ENCODE data around the gene POP7.
"Not testable (repeated sequence)": the region's sequence is repeated elsewhere in the genome, so short reads cannot be mapped to it uniquely, and the experiment has no call there.

Gene POP7

DNA sequence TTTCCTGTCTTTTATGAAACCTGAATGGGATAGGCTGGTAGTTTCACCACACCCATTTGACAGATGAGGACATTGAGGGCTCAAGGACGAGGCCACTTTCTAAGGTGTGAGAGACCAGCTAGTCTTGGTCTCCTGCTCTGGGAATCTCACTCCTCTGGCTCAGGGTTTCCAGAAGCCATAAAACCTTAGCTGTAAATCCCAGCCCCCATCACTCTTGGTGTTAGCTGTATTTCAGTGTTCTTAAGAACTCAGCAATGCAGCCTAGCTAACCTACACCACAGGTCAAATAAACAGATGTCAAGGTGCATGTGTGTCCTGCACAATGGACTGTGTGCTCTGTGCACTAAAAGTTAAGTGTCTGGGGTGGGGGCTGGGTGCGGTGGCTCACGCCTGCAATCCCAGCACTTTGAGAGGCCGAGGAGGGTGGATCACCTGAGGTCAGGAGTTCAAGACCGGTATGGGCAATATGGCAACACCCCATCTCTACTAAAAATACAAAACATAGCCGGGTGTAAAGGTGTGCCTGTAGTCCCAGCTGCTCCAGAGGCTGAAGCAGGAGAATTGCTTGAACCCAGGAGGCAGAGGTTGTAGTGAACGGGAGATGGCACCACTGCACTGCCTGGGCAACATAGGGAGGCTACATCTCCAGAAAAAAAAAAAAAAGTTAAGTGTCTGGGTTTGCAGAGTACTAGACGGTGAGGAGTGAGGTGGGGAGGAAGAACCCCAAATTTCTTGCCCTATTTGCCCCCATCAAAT is 13.8 kb downstream of the POP7 start:
- no peak for TF ChIP-seq ZFX (IDR thresholded peaks at IDR 0.05; ENCODE audit: borderline replicate concordance)
- TF ChIP-seq, protein P1, sequence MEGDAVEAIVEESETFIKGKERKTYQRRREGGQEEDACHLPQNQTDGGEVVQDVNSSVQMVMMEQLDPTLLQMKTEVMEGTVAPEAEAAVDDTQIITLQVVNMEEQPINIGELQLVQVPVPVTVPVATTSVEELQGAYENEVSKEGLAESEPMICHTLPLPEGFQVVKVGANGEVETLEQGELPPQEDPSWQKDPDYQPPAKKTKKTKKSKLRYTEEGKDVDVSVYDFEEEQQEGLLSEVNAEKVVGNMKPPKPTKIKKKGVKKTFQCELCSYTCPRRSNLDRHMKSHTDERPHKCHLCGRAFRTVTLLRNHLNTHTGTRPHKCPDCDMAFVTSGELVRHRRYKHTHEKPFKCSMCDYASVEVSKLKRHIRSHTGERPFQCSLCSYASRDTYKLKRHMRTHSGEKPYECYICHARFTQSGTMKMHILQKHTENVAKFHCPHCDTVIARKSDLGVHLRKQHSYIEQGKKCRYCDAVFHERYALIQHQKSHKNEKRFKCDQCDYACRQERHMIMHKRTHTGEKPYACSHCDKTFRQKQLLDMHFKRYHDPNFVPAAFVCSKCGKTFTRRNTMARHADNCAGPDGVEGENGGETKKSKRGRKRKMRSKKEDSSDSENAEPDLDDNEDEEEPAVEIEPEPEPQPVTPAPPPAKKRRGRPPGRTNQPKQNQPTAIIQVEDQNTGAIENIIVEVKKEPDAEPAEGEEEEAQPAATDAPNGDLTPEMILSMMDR (IDR thresholded peaks at IDR 0.05), result peak; percentile 40
- H3K27ac ChIP-seq, result no peak overlapping the region

DNA sequence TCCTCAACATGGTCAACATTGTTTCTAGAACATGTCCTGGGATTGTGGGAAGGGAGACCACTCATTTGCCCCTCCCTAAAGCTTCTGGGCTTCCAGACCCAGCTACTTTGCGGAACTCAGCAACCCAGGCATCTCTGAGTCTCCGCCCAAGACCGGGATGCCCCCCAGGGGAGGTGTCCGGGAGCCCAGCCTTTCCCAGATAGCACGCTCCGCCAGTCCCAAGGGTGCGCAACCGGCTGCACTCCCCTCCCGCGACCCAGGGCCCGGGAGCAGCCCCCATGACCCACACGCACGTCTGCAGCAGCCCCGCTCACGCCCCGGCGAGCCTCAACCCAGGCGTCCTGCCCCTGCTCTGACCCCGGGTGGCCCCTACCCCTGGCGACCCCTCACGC is 14.4 kb downstream of the POP7 start, which contains the start of gene EPO:
TSS of gene EPO (plus strand) at position 190 of the 392 bp plus-strand sequence. CDS start 513 bp downstream, outside the sequence.
- no peak within 1 kb of the TSS for H3K27ac ChIP-seq
- TF ChIP-seq, protein P1 (IDR thresholded peaks at IDR 0.05), result no peak
- TF ChIP-seq ZFX (IDR thresholded peaks at IDR 0.05; ENCODE audit: borderline replicate concordance), result no peak

DNA sequence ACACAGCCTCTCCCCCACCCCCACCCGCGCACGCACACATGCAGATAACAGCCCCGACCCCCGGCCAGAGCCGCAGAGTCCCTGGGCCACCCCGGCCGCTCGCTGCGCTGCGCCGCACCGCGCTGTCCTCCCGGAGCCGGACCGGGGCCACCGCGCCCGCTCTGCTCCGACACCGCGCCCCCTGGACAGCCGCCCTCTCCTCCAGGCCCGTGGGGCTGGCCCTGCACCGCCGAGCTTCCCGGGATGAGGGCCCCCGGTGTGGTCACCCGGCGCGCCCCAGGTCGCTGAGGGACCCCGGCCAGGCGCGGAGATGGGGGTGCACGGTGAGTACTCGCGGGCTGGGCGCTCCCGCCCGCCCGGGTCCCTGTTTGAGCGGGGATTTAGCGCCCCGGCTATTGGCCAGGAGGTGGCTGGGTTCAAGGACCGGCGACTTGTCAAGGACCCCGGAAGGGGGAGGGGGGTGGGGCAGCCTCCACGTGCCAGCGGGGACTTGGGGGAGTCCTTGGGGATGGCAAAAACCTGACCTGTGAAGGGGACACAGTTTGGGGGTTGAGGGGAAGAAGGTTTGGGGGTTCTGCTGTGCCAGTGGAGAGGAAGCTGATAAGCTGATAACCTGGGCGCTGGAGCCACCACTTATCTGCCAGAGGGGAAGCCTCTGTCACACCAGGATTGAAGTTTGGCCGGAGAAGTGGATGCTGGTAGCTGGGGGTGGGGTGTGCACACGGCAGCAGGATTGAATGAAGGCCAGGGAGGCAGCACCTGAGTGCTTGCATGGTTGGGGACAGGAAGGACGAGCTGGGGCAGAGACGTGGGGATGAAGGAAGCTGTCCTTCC is 15.0 kb downstream of the POP7 start:
- H3K27ac ChIP-seq, result no peak overlapping the region
- TF ChIP-seq, protein P1 (IDR thresholded peaks at IDR 0.05), result no peak
- TF ChIP-seq ZFX (IDR thresholded peaks at IDR 0.05; ENCODE audit: borderline replicate concordance), result no peak

DNA sequence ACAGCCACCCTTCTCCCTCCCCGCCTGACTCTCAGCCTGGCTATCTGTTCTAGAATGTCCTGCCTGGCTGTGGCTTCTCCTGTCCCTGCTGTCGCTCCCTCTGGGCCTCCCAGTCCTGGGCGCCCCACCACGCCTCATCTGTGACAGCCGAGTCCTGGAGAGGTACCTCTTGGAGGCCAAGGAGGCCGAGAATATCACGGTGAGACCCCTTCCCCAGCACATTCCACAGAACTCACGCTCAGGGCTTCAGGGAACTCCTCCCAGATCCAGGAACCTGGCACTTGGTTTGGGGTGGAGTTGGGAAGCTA is 15.5 kb downstream of the POP7 start:
- no peak overlapping the region for H3K27ac ChIP-seq
- no peak for TF ChIP-seq ZFX (IDR thresholded peaks at IDR 0.05; ENCODE audit: borderline replicate concordance)
- TF ChIP-seq, protein P1 (IDR thresholded peaks at IDR 0.05), result no peak

DNA sequence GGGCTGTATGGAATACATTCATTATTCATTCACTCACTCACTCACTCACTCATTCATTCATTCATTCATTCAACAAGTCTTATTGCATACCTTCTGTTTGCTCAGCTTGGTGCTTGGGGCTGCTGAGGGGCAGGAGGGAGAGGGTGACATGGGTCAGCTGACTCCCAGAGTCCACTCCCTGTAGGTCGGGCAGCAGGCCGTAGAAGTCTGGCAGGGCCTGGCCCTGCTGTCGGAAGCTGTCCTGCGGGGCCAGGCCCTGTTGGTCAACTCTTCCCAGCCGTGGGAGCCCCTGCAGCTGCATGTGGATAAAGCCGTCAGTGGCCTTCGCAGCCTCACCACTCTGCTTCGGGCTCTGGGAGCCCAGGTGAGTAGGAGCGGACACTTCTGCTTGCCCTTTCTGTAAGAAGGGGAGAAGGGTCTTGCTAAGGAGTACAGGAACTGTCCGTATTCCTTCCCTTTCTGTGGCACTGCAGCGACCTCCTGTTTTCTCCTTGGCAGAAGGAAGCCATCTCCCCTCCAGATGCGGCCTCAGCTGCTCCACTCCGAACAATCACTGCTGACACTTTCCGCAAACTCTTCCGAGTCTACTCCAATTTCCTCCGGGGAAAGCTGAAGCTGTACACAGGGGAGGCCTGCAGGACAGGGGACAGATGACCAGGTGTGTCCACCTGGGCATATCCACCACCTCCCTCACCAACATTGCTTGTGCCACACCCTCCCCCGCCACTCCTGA is 16.7 kb downstream of the POP7 start:
- TF ChIP-seq, protein P1 (IDR thresholded peaks at IDR 0.05), result no peak
- no peak for TF ChIP-seq ZFX (IDR thresholded peaks at IDR 0.05; ENCODE audit: borderline replicate concordance)
- no peak overlapping the region for H3K27ac ChIP-seq

DNA sequence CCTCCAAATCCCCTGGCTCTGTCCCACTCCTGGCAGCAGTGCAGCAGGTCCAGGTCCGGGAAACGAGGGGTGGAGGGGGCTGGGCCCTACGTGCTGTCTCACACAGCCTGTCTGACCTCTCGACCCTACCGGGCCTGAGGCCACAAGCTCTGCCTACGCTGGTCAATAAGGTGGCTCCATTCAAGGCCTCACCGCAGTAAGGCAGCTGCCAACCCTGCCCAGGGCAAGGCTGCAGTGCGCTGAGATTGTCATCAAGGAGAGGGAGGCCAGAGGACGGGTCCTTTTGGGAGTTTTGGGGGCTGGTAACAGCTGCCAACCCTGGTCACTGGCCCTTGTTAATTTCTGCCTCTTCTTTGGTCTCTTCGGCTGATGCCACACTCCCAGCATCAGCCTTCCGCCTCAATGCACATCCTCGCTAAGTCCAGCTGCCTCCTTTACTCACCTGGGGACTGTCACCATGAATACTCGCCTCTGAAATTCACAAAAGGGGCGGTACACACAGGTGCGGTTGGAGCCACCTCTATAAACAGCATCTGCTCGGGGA is 17.9 kb downstream of the POP7 start:
- no peak overlapping the region for H3K27ac ChIP-seq
- TF ChIP-seq ZFX (IDR thresholded peaks at IDR 0.05; ENCODE audit: borderline replicate concordance), result no peak
- TF ChIP-seq, protein P1 (IDR thresholded peaks at IDR 0.05), result no peak

DNA sequence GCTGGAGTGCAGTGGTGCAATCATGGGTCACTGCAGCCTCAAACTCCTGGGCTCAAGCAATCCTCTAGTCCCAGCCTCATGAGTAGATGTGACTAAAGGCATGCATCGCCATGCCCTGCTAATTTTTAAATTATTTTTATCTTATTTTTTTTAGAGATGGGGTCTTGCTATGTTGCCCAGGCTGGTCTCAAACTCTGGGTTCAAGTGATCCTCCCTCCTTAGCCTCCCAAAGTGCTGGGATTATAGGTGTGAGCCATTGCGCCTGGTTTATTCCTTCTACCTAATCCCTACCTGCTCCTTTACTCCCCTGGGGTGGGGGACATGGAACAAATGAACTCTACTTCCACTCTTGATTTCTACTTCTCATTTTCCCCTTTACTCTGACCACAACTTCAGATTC is 18.4 kb downstream of the POP7 start:
- not testable (repeated sequence) for H3K27ac ChIP-seq
